Activated naive CD8-positive, alpha-beta T cell (primary cell): ENCODE data around the gene ARVCF.

Experiments
- H3K27ac Mint-ChIP-seq: one replicate; pipeline ENCODE4 v1.8.0; 2021; ENCODE audit warnings: mixed read lengths
- H3K27me3 Mint-ChIP-seq: one replicate; pipeline ENCODE4 v1.8.0; 2021; ENCODE audit warnings: mixed read lengths
- H3K36me3 Mint-ChIP-seq: one replicate; pipeline ENCODE4 v1.8.0; 2021; ENCODE audit warnings: mixed read lengths
- H3K4me1 Mint-ChIP-seq: one replicate; pipeline ENCODE4 v1.8.0; 2021; ENCODE audit warnings: low read depth, mixed read lengths
- H3K4me3 Mint-ChIP-seq: one replicate; pipeline ENCODE4 v1.8.0; 2021; ENCODE audit warnings: mild to moderate bottlenecking, mixed read lengths
- H3K9me3 Mint-ChIP-seq: one replicate; pipeline ENCODE4 v1.8.0; 2021; ENCODE audit warnings: low read depth, mixed read lengths

Gene ARVCF

GRCh38 chr22:20008221-20008995 is 8.2 kb downstream of the ARVCF start:
- H3K9me3 Mint-ChIP-seq: peaks cover 13% of the 10 kb centered on the region
- no peaks in the 10 kb centered on the region for H3K4me1 Mint-ChIP-seq
- no peak overlapping the region for H3K27ac Mint-ChIP-seq
- peaks cover 15% of the 10 kb centered on the region for H3K36me3 Mint-ChIP-seq
- no peaks in the 10 kb centered on the region for H3K27me3 Mint-ChIP-seq
- no peak overlapping the region for H3K4me3 Mint-ChIP-seq

DNA sequence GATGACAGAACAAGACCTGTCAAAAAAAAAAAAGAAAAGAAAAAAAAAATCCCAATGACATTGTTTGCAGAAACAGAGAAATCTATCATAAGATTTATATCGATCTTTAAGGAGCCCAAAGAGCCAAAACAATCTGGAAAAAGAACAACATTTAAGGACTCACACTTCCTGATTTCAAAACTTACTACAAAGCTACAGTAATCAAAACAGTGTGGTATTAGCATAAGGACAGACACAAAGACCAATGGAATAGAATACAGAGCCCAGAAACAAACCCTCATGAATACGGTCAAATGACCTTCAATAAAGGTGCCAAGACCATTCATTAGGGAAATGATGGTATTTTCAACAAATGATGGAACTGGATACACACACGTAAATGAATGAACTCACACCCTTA is 12.2 kb downstream of the ARVCF start:
- H3K9me3 Mint-ChIP-seq: peaks cover 19% of the 10 kb centered on the region
- H3K36me3 Mint-ChIP-seq: peaks cover 17% of the 10 kb centered on the region
- no peak overlapping the region for H3K4me3 Mint-ChIP-seq
- H3K27ac Mint-ChIP-seq: no peak overlapping the region
- H3K4me1 Mint-ChIP-seq: no peaks in the 10 kb centered on the region
- H3K27me3 Mint-ChIP-seq: no peaks in the 10 kb centered on the region

DNA sequence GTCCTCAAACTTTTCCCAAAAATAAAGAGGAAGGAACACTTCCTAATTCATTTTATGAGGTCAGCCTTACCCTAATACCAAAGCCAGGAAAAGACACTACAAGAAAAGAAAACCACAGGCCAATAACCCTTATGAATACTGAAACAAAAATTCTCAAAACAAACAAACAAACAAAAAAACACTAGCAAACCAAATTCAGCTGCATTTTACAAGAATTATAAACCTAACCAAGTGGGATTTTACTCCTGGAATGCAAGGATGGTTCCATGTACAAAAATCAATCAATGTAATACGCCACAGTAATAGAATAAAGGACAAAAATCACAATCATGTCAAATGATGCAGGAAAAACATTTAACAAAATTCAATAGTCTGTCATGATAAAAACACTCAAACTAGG is 13.3 kb downstream of the ARVCF start:
- Mint-ChIP-seq H3K36me3 (peaks cover 17% of the 10 kb centered on the region), H3K27me3 (no peaks in the 10 kb centered on the region), H3K4me3 (no peak overlapping the region), H3K4me1 (no peaks in the 10 kb centered on the region), H3K9me3 (peaks cover 19% of the 10 kb centered on the region), H3K27ac (no peak overlapping the region)

DNA sequence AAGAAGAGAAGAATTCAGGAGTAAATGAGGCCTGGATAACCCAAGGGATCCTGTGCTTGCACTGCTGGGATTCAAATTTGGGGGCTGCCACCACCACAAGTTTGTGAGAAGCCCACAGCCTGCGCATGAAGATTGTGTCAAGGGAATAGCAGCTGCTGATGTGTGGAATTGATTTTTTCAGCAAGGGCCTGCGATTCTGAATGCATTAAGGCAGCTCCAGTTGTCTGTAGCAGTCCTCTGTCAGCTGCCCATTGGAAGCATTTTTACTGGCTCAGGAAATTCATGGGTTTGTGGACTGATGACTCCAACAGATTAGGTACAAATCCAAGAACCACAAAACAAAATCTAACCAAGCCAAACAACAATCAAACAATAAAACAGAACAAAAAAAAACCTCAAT is 14.0 kb downstream of the ARVCF start:
- Mint-ChIP-seq H3K4me1 (no peaks in the 10 kb centered on the region), H3K4me3 (no peak overlapping the region), H3K36me3 (peaks cover 17% of the 10 kb centered on the region), H3K27ac (no peak overlapping the region), H3K27me3 (no peaks in the 10 kb centered on the region), H3K9me3 (peaks cover 19% of the 10 kb centered on the region)

- Mint-ChIP-seq H3K4me3 (no peak overlapping the region), H3K27ac (no peak overlapping the region), H3K27me3 (no peaks in the 10 kb centered on the region), H3K4me1 (no peaks in the 10 kb centered on the region), H3K36me3 (peaks cover 17% of the 10 kb centered on the region), H3K9me3 (peaks cover 19% of the 10 kb centered on the region)
Measured at GRCh38 chr22:20002128-20002527, 14.5 kb downstream of the ARVCF start.

- no peaks in the 10 kb centered on the region for H3K4me1 Mint-ChIP-seq
- H3K27me3 Mint-ChIP-seq: no peaks in the 10 kb centered on the region
- H3K36me3 Mint-ChIP-seq: peaks cover 17% of the 10 kb centered on the region
- H3K4me3 Mint-ChIP-seq: no peak overlapping the region
- peaks cover 19% of the 10 kb centered on the region for H3K9me3 Mint-ChIP-seq
- no peak overlapping the region for H3K27ac Mint-ChIP-seq
Measured at GRCh38 chr22:20001082-20001638, 15.5 kb downstream of the ARVCF start.

DNA sequence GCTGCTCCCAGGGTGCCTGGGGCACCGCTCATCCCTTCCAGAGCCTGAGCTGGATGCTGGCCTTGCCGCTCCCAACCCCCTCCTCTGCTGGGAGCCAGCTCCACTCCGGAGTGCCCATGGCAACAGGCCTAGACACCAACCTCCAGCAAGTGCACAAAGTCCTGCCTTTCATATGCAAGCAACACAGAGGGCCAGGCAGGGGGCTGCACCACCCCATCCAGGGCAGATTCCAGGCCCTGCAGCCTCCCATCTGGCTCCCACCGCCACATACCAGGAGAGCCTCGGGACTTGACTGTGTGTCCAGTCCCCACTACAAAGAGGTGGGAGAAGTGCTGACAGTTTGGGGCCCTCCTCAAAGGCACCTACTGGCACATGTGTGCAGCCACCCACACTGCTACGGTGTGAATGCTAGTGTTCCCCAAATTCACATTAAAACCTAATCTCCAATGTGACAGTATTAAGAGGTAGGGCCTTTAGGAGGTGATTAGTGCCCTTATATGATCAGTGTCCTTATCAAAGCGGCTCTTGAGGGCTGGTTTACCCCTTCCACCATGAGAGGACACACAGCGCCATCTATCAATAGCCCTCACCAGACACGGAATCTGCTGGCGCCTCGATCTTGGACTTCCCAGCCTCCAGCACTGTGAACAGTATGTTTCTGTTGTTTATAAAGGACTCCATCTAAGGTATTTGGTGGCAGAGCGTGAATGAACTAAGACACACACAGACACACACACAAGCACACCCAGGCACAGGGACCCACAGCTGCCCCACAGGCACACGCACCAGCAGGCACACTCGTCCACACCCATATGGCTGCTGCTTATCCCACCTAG is 16.2 kb downstream of the ARVCF start:
- no peak overlapping the region for H3K4me3 Mint-ChIP-seq
- H3K4me1 Mint-ChIP-seq: no peaks in the 10 kb centered on the region
- H3K27me3 Mint-ChIP-seq: no peaks in the 10 kb centered on the region
- no peak overlapping the region for H3K27ac Mint-ChIP-seq
- peaks cover 15% of the 10 kb centered on the region for H3K36me3 Mint-ChIP-seq
- peaks cover 19% of the 10 kb centered on the region for H3K9me3 Mint-ChIP-seq

DNA sequence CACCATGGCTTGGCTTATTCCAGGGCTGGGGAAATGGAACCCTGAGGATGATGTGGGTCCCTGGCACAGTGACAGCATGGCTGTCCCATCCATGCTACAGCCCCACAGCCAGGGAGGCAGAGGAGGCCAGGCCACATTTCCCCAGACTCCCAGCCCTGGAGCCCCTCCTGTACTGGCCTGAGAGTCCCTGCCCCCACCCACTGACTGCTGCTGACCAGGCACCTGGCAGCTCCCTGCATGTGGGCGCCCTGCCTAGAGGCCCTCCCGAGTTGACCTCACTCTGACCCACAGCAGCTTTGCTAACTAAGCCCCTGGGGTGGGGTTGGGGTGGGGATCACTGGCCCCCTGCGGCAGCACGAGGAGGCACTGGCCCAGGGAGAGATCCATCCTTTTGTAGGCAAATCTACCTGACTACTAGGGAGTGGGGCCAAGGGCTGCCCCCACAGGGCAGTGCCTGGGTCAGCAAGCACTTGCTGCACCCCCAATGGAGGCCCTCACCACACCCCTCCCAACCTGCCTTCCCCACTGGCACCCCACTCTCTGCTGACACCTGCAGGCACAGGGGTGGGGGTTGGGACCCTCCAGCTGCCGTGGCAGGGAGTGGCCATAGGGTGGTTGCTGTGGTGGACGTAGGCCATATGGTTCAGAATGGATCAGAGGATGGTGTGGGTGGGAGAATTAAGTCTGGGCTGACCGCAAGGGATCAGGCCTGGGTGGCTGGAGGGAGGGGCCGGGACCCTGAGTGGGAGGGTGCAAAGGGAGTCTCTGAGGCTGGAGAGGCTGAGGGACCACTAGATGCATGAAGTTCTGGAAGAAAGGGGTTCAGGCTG is 17.4 kb downstream of the ARVCF start:
- Mint-ChIP-seq H3K27me3 (no peaks in the 10 kb centered on the region), H3K4me1 (no peaks in the 10 kb centered on the region), H3K9me3 (peaks cover 13% of the 10 kb centered on the region), H3K27ac (no peak overlapping the region), H3K4me3 (no peak overlapping the region), H3K36me3 (peaks cover 8% of the 10 kb centered on the region)

DNA sequence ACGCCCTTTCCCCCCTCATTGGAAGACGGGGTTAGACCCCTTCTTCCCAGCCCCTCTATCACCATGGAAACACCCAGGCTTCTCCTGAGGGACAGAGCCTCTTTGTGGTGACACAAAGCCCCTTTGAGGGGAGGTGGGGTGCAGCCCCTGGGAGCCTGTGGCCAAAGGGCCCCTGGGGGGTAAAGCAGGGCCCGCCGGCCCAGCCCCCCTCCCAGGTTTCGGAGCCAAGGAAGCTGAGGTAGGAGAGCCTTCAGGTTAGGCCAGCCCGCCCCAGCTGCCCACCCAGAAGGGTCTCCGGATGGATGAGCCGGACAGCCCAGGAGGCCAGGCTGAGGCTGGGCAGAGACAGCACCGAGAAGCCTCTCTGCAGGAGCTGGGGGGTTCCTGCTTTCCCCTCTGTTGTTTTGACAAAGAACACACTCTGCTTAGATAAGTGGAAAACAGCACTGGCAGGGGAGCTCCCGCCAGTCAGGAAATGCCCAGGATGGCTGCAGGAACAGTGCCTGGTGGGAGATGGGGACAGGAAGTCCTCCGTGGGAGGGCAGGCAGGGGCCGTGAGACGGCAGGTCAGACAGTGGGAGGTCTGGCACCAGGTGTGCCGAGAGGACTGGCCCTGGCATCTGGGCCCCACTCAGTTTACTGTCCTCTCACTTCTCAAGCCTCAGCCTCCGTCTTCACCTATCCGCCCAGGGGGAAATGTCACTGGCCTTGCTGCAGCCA is 18.2 kb downstream of the ARVCF start:
- no peak overlapping the region for H3K27ac Mint-ChIP-seq
- no peak overlapping the region for H3K4me3 Mint-ChIP-seq
- H3K27me3 Mint-ChIP-seq: no peaks in the 10 kb centered on the region
- H3K36me3 Mint-ChIP-seq: peaks cover 2% of the 10 kb centered on the region
- peaks cover 5% of the 10 kb centered on the region for H3K9me3 Mint-ChIP-seq
- no peaks in the 10 kb centered on the region for H3K4me1 Mint-ChIP-seq

DNA sequence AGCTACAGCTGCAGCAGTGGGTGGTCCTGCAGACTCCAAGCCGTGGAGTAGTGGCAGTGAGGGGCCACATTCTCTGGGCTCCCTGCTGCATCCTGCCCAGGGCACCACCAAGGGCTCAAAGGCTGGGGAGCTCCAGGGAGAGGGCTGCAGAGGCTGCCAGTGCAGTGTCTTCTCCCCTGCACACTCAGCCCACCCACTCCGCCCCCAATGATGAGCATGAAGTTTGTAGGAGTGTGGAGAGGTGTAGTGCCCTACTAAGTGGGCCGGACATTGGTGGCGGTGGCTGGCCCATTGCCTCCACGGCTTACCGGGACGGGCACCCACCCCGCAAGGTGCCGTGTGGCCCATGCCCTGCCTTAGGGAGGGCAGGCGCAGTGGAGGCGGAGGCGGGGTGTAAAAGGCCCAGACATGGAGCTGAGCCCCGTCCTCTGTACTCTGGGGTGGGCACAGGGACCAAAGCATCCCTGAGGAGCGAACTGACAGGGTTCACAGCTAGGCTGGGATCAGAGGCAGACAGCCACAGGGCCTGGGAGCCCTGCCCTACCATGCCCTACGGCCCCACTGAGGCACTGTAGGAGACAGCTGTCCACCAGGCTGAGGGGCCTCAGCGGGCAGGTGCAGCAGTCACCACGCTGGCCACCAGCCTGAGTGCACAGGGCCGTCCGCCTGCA is 18.9 kb downstream of the ARVCF start:
- no peaks in the 10 kb centered on the region for H3K9me3 Mint-ChIP-seq
- no peaks in the 10 kb centered on the region for H3K27me3 Mint-ChIP-seq
- H3K27ac Mint-ChIP-seq: no peak overlapping the region
- H3K36me3 Mint-ChIP-seq: no peaks in the 10 kb centered on the region
- no peak overlapping the region for H3K4me3 Mint-ChIP-seq
- no peaks in the 10 kb centered on the region for H3K4me1 Mint-ChIP-seq

GRCh38 chr22:19996694-19997384 is 19.8 kb downstream of the ARVCF start:
- Mint-ChIP-seq H3K36me3 (no peaks in the 10 kb centered on the region), H3K27ac (no peak overlapping the region), H3K9me3 (no peaks in the 10 kb centered on the region), H3K4me3 (no peak overlapping the region), H3K27me3 (no peaks in the 10 kb centered on the region), H3K4me1 (no peaks in the 10 kb centered on the region)

DNA sequence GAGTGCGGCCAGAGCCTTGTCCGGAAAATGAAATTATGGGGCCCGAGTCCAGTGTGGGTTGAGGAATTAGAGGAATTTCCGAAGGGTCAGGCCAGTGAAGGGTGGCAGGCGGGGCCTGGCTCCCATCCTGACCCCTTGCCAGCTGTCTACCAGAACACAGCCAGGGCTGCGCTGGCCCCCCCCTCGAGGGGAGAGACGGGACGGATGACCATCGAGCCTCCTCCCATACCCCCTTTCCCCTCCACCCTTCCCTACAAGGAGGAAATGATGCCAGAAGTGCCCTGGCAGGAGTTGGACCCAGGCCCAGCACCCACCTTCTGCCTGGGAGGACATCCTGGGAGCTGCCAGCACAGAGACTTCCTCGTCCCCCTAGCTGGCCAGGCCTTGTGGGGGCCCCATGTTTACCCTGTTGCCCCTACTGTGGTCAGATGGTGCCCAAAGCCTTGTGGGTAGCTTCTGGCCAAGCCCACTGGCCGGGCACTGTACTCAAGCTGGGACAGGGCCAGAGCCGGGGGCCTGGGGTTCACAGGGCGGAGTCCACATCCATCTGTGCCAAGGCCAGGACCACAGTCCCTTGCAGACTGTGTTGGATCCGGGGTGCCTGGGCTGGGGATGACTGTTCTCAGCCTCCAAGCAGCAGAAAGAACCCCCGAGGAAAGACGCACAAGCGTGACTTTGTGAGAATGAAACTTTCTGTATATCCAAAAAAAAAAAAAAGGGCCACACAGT is 20.8 kb downstream of the ARVCF start:
- H3K36me3 Mint-ChIP-seq: no peaks in the 10 kb centered on the region
- no peak overlapping the region for H3K27ac Mint-ChIP-seq
- no peak overlapping the region for H3K4me3 Mint-ChIP-seq
- no peaks in the 10 kb centered on the region for H3K4me1 Mint-ChIP-seq
- no peaks in the 10 kb centered on the region for H3K27me3 Mint-ChIP-seq
- no peaks in the 10 kb centered on the region for H3K9me3 Mint-ChIP-seq
